Brain microvascular endothelial cell (primary cell): ENCODE results near the gene PLEKHB1.

Source experiments
- DNase-seq: peaks from one replicate; pipeline ENCODE4 v3.0.0-alpha.2; 2020
- H3K27ac ChIP-seq: fragments of 250-450 bp; sonication (Bioruptor Pico); 2 replicates; pipeline ENCODE4 v1.5.1; 2020; ENCODE audit warnings: mild to moderate bottlenecking, moderate library complexity
- H3K27me3 ChIP-seq: fragments of 250-450 bp; sonication (Bioruptor Pico); replicated peaks from 2 replicates; pipeline ENCODE4 v1.5.1; 2020; ENCODE audit warnings: mild to moderate bottlenecking
- H3K36me3 ChIP-seq: fragments of 250-450 bp; sonication (Bioruptor Pico); replicated peaks from 2 replicates; pipeline ENCODE4 v1.5.1; 2020; ENCODE audit warnings: mild to moderate bottlenecking
- H3K4me3 ChIP-seq: 2 replicates; pipeline ENCODE4 v1.5.1; 2011; ENCODE audit warnings: low read depth, mild to moderate bottlenecking, control low read depth, low read length, moderate library complexity
- in situ Hi-C: cut with HindIII; loops from 2 replicates; pipeline ENCODE4 v1.10.0; 2017; ENCODE audit warnings: low sequenced_read_pairs, low pct_ligation_motif_present
- TF ChIP-seq, protein P1 (sequence below): IDR thresholded peaks from 2 replicates; pipeline ENCODE4 v1.5.1; 2011; ENCODE audit warnings: low read depth, mild to moderate bottlenecking, moderate library complexity, low read length, control low read depth, inconsistent platforms; ENCODE audit errors: missing control alignments

The PLEKHB1 gene

DNA sequence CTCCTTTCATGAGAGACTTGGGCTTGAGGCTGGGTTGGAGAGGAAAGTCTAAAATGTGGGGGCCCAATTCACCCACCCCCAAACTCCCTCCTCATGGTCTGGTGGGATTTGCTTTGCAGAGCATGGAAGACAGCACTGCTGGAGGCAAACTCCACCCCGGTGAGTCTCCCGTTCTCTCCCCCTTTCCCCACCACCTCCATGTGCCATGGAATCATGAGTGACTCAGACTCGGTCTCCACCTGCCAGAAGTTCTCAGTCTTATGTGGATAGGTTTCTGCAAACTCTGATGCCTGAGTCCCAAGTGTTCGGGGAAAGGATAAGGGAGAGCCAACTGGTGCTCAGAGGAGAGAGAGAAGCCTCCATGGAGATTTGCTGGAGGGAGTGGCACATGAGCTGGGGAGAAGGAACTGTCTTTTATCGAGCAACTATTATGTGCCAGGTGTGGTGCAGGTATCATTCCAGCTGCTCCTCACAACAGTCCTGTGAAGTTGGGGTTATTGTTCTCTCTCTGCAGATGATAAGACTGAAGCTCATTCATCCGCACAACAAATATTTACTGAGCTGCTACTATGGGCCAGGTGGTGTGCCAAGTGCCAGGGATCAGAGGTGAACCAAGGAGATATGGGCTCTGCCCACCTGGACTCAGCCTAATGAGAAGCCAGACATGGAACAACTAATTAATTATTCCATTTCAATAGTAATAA lies 6.6 kb downstream of the PLEKHB1 start:
- H3K27me3 ChIP-seq: no peaks in the 10 kb centered on the region
- TF ChIP-seq, protein P1, sequence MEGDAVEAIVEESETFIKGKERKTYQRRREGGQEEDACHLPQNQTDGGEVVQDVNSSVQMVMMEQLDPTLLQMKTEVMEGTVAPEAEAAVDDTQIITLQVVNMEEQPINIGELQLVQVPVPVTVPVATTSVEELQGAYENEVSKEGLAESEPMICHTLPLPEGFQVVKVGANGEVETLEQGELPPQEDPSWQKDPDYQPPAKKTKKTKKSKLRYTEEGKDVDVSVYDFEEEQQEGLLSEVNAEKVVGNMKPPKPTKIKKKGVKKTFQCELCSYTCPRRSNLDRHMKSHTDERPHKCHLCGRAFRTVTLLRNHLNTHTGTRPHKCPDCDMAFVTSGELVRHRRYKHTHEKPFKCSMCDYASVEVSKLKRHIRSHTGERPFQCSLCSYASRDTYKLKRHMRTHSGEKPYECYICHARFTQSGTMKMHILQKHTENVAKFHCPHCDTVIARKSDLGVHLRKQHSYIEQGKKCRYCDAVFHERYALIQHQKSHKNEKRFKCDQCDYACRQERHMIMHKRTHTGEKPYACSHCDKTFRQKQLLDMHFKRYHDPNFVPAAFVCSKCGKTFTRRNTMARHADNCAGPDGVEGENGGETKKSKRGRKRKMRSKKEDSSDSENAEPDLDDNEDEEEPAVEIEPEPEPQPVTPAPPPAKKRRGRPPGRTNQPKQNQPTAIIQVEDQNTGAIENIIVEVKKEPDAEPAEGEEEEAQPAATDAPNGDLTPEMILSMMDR: no peak
- H3K27ac ChIP-seq: no peak overlapping the region
- DNase-seq: no peak
- no peak overlapping the region for H3K4me3 ChIP-seq
- no peaks in the 10 kb centered on the region for H3K36me3 ChIP-seq
- in situ Hi-C loops: no loop called here

DNA sequence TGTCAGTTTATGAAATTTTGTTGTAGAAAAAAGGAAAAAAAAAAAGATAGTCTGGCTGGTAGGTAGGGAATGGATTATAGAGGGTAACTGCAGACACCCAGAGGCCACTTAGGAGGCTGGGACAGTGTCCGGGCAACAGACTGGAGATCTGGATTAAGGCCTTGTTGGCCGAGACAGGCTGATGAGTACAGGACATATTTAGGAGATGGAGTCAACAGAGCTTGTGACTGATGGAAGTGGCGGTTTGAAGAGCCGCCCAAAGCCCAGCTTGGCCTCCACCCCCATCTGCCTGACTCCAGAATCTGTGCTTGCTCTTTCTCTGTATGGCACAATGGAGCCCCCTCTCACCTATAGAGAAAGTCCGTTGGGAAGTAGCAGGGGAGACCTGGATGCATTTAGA lies 7.6 kb downstream of the PLEKHB1 start:
- no peaks in the 10 kb centered on the region for H3K27me3 ChIP-seq
- in situ Hi-C loops: no loop called here
- no peaks in the 10 kb centered on the region for H3K36me3 ChIP-seq
- H3K4me3 ChIP-seq: no peak overlapping the region
- TF ChIP-seq, protein P1: no peak
- DNase-seq: no peak
- no peak overlapping the region for H3K27ac ChIP-seq

DNA sequence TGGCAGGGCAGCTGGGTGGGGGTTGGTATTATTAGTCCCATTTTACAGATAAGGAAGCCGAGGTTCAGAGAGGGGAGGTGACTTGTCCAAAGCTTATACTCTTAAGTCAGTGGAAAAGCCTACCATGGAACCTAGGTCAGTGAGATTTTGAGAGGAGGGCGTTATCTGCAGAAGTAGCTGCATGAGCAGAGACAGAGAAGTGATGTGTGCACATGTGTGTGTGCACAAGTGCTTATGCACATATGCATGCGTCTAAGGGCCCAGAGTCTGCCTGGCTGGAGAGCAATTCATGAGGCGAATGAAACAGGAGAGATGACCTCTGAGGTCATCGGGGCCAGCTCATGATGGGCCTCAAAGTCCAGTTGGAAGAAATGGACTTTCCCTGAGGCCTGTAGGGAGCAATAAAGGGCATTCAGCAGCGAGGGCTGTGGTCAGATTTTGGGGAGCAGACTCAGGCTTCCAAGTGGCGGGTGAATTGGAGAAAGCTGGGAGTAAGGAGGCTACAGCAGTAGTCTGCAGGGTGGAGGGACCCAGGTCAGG lies 8.2 kb downstream of the PLEKHB1 start:
- H3K27me3 ChIP-seq: no peaks in the 10 kb centered on the region
- in situ Hi-C loops: no loop called here
- no peak overlapping the region for H3K4me3 ChIP-seq
- no peak overlapping the region for H3K27ac ChIP-seq
- no peaks in the 10 kb centered on the region for H3K36me3 ChIP-seq
- TF ChIP-seq, protein P1: no peak
- DNase-seq: no peak

DNA sequence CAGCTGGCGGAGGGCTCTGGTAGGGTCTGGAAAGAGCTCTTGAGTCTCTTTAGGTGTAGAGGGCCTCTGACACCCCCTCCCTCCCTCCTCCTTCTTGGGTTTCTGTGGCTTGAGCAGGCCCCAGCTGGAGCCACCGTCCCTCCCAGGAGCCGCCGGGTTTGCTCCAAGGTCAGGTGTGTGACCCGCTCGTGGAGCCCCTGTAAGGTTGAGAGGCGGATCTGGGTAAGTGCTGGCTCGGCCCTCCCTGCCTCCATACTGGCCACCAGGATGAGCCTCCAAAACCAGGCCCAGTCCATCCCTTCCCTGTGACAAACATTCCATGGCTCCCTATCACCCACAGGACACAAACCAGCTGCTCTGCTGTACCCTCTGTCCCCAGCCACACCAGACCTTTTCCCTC lies 9.3 kb downstream of the PLEKHB1 start:
- in situ Hi-C loops: no loop called here

DNA sequence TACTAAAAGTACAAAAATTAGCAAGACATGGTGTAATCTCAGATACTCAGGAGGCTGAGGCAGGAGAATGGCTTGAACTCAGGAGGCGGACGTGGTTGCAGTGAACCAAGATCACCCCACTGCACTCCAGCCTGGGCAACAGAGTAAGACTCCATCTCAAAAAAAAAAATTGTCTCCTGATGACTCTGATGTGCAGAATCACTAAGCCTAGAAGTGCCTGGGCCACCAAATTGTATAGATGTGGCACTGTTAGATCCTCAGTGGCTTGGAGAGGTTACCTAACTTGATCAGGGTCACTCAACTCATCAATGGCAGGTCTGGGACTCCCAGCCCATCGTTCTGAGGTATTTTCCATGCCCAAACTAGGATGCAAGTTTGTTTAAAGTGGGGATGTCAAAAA lies 10.6 kb downstream of the PLEKHB1 start:
- Histone ChIP-seq H3K36me3 (no peaks in the 10 kb centered on the region), H3K4me3 (no peak overlapping the region), H3K27me3 (no peaks in the 10 kb centered on the region), H3K27ac (no peak overlapping the region)
- in situ Hi-C loops: no loop called here
- DNase-seq: no peak
- TF ChIP-seq, protein P1: no peak

More for the DNA sequence above, 9.3 kb downstream of the PLEKHB1 start:
- TF ChIP-seq, protein P1: no peak
- Histone ChIP-seq H3K36me3 (no peaks in the 10 kb centered on the region), H3K27me3 (no peaks in the 10 kb centered on the region), H3K4me3 (no peak overlapping the region), H3K27ac (no peak overlapping the region)
- no peak for DNase-seq

DNA sequence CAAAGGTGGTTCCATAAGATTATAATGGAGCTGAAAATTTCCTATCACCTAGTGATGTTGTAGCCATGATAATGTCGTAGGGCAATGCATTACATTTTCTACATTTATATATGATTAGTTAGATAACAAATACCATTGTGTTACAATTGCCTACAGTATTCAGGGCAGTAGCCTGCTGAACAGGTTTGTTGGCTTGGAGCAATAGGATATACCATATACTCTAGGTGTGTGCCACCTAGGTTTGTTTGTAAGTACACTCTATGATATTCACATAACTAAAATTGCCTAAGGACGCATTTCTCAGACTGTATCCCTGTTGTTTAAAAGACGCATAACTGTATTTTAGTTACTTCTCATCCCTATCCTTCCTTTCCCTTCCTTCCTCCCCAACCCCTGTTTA lies 13.6 kb downstream of the PLEKHB1 start:
- no peak for DNase-seq
- H3K4me3 ChIP-seq: no peak overlapping the region

More for the DNA sequence above, 13.6 kb downstream of the PLEKHB1 start:
- TF ChIP-seq, protein P1: no peak
- Histone ChIP-seq H3K27ac (no peak overlapping the region), H3K36me3 (no peaks in the 10 kb centered on the region), H3K27me3 (no peaks in the 10 kb centered on the region)
- in situ Hi-C loops: no loop called here
